ENCODE results near the gene ACSF2.

ACSF2 gene

DNA sequence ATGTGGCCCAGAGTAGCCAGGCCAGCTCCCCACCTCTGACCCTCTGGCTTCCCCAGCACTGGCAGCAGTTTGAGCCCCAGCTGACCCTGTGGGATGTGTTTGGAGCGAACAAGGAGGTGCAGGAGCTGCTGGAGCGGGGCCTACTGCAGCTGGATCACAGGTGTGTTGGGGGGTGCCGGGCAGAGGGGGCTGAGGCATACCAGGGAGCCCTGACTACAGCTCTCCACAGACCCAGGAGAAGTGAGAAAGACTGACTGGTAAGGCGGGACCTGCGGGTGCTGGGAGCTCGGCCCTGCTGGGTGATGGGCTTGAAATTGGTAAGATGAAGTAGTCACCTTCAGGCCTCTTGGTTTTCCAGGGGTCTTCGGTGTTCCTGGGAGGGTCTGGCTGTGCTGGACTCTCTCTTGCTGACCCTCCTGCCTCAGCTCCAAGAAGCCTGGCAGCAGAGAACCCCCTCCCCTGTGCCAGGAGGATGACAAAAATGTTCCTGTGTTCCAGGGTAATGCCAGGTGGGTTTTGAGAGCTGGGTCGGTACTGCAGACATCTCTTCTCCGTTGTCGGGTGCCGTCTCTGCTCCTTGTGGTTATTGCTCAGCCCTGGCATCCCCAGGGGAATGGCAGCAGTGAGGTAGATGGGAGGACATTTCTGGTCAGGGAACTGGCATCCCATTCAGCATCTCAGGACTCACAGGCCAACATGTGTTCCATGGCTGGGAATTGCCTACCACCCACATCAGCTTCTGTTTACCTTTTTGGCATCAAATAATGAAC is 58.6 kb downstream of the ACSF2 start:
- TF ChIP-seq, protein P1, sequence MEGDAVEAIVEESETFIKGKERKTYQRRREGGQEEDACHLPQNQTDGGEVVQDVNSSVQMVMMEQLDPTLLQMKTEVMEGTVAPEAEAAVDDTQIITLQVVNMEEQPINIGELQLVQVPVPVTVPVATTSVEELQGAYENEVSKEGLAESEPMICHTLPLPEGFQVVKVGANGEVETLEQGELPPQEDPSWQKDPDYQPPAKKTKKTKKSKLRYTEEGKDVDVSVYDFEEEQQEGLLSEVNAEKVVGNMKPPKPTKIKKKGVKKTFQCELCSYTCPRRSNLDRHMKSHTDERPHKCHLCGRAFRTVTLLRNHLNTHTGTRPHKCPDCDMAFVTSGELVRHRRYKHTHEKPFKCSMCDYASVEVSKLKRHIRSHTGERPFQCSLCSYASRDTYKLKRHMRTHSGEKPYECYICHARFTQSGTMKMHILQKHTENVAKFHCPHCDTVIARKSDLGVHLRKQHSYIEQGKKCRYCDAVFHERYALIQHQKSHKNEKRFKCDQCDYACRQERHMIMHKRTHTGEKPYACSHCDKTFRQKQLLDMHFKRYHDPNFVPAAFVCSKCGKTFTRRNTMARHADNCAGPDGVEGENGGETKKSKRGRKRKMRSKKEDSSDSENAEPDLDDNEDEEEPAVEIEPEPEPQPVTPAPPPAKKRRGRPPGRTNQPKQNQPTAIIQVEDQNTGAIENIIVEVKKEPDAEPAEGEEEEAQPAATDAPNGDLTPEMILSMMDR (IDR thresholded peaks at IDR 0.05; ENCODE audit: insufficient read depth, low read depth, low read length, missing control alignments): no peak
- no peak overlapping the region for H3K4me3 ChIP-seq (ENCODE audit: low read depth, low read length)
- no peak for DNase-seq (ENCODE audit: low read depth)

DNA sequence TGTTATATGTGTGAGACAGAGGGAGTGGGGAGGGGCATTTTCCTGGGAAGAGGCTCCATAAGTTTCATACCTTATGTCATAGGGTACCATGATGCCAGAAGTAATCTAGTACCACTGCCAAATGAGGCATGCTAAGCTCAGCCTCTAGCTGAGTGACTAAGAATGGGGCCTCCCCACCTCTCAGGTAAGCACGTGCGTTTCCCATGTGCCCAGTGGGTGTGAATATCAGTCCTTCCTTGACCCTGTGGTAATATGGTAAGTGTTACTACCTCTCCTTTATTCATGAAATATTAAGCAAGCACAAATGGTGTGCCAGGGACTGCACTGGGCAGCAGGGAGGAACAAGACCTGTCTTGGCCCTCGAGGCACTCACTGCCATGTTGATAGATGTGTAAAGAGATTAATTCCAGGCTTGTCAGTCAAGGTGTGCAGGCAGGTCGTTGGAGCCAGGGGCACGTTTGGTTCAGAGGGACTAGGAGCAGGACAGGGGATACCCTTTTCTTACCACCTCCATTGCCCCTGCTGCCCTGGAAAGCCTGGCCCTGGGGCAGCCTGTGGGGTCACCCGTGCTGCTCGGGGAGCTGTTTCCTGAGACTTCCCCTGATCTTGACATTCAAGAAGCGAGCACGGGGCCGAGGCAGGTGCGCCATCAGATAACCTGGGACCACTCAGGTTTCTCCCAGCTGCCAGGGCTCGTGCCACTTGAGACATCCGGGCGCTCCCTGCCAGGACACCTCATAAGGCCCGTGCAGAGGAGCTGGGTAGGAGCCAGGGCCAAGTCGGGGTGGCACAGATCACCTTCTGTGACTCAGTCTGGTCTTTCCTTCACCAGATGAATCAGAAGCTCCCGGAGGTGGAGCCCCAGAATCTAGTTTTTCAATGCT is 61.4 kb downstream of the ACSF2 start:
- DNase-seq (ENCODE audit: low read depth): no peak
- TF ChIP-seq, protein P1 (IDR thresholded peaks at IDR 0.05; ENCODE audit: insufficient read depth, low read depth, low read length, missing control alignments): no peak
- H3K4me3 ChIP-seq (ENCODE audit: low read depth, low read length): no peak overlapping the region

DNA sequence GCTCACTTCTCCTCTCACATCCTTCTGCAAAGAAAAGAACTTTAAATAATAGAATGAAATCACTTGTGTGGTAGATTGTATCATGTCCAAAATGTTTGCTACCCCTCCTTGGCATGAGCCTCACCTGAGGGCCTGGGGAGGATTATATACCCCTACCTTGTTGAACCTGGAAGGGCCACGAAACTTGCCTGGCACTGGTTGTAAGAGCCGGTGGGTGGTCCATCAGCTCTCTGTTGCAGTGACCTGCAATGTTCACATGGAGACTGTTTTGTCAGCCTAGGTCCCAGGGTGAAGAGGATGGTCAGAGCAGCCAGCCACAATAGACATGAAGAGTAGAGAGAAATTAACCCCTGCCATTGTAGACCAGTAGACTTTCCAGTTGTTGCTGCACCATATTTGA is 62.9 kb downstream of the ACSF2 start:
- no peak for DNase-seq (ENCODE audit: low read depth)
- TF ChIP-seq, protein P1 (IDR thresholded peaks at IDR 0.05; ENCODE audit: insufficient read depth, low read depth, low read length, missing control alignments): no peak

DNA sequence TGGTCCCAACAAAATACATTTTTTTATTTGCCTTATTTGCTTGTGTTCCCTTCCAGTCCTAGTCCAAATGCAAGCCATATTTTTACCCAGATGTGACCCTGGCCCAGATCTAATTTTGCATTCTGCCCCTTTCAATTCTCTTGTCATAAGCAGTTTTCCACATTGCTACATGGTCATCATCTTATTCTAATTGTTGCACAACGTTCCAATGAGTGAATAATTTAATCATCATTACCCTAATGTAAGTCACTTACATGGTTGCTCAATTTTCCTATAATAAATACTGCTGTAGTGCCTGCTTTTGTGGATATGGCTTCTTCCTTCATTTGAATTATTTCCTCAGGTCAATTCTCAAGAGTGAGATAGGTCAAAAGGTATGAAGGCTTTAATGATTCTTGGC is 65.5 kb downstream of the ACSF2 start:
- TF ChIP-seq, protein P1 (IDR thresholded peaks at IDR 0.05; ENCODE audit: insufficient read depth, low read depth, low read length, missing control alignments): no peak
- no peak for DNase-seq (ENCODE audit: low read depth)
- no peak overlapping the region for H3K4me3 ChIP-seq (ENCODE audit: low read depth, low read length)

More for the DNA sequence above, 62.9 kb downstream of the ACSF2 start:
- H3K4me3 ChIP-seq (ENCODE audit: low read depth, low read length): no peak overlapping the region

DNA sequence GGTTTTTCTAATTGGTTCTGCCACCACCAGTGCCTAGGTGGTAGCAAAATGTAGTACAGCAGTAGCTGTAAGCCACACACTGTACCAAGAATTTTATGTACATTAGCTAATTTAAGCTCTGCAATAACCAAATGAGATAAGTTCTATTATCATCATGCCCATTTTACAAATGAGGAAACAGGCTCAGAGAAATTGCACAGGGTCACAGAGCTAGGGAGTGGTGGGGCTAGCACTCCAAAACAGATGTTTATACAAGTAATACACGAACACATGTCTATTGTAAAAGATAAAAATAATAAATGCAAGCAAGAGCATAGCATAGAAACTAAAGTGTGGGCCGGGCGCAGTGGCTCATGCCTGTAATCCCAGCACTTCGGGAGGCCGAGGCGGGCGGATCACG is 66.2 kb downstream of the ACSF2 start:
- no peak overlapping the region for H3K4me3 ChIP-seq (ENCODE audit: low read depth, low read length)
- DNase-seq (ENCODE audit: low read depth): no peak
- TF ChIP-seq, protein P1 (IDR thresholded peaks at IDR 0.05; ENCODE audit: insufficient read depth, low read depth, low read length, missing control alignments): no peak

DNA sequence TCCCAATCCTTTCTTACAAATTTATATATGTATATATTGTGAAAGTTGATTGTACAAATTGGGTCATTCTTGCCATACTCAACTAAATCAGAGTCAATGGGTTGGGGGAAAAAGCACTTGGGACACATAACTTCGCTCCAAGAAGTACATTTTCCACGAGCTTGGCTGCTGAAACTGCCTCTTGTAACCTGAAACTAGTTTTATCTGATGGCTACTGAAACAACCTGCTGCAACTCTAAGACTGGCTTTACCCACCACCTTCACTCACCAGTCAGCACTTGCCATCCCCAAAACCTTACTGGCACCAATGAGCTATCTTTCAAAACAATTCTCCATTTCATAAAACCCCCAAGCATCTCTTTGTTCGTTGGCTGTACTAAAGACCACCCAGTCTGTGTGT is 67.7 kb downstream of the ACSF2 start:
- no peak overlapping the region for H3K4me3 ChIP-seq (ENCODE audit: low read depth, low read length)
- TF ChIP-seq, protein P1 (IDR thresholded peaks at IDR 0.05; ENCODE audit: insufficient read depth, low read depth, low read length, missing control alignments): no peak
- DNase-seq (ENCODE audit: low read depth): no peak

Data from GM12865 (cell line).